ENCODE measurements around the gene ENKUR.
A peak's percentile ranks its signal among the peaks of the same experiment; 100 is the strongest.
"Not testable (repeated sequence)": the region's sequence is repeated elsewhere in the genome, so short reads cannot be mapped to it uniquely, and the experiment has no call there.

The ENKUR gene

DNA sequence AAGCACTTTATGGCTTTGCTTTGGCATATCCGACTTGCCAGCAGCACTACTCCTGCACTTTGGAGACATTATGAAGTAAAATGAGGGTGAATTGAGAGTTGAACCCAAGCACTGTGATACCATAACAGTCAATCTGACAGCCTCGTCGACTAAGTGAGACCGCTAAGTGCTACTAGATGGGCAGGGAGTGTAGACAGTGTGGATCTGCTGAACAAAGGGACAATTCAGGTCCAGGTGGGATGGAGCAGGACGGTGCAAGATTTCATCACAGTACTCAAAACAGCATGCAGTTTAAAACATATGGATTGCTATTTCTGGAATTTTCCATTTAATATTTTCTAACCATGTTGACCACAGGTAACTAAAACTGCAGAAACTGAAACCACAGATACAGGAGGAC is 42.8 kb downstream of the ENKUR start:
- DNase-seq (ENCODE audit: low spot score), result no peak

DNA sequence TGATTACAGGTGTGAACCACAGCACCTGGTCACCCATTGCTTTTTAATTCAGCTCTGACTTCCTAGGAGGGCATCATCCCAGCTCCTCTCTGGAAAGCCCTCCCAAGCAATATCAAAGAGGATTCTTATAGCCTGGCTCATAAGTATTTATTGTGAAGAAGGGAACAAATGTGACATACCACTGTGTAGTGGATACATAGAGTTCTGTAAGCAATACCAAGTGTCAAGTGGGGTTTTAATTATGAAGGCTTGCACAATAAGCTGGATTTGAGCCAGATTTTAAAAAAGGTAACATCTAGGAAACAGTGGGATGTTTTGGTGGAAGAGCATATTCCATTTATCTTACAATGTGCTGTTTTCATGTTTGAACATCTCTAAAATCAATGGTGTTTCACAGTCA is 44.6 kb downstream of the ENKUR start:
- DNase-seq (ENCODE audit: low spot score), result no peak

DNA sequence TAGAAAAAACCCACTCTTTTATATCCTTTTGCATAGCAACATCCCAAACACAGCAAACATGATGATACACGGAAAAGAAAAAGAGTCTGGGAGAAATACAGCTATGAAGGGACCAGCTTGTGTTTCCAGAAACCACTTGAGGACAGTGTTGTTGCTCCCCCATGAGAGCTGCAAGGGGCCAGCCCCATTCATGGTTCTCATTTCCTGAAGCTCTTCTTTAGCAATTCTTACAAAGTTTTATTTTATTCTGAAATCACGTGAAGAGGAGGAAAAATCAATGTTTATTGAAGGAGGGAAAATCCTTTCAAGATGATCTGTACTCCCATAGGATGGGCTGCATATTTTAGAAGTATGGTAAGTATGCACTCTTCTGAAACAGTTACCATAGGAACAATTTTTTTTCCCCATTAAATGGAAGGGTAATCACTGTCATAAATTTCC is 46.1 kb downstream of the ENKUR start:
- DNase-seq (ENCODE audit: low spot score), result no peak

DNA sequence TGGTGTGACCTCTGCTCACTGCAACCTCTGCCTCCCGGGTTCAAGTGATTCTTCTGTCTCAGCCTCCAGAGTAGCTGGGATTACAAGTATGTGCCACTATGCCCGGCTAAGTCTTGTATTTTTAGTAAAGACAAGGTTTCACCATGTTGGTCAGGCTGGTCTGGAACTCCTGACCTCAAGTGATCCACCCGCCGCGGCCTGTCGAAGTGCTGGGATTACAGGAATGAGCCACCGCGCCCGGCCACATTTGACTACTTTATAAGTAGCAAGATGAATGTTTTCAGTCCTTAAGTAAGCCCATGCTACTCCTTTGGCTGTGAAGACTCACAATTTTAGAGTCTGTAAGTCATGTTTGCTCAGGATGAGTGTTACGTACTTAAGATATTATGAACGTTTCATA is 47.0 kb downstream of the ENKUR start:
- DNase-seq (ENCODE audit: low spot score), result not testable (repeated sequence)

DNA sequence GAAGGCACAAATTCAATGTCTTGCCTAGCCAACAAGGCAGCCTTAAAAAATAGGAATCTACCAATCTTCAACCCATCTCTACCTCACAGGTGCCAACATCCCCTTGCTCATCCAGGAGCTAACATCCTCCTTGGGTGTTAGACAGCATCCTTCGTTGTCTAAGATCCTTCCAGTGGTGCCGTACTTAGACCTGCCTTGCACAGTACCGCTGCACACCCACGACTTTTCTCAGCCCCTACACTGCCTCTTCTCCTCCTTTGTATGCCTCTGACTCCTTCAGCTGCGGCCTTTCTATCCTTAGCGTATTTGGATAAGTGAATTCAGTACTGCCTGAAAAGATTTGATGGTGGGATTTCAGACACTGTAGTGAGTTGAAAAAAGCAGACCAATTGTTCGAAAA is 47.6 kb downstream of the ENKUR start:
- no peak for DNase-seq (ENCODE audit: low spot score)

DNA sequence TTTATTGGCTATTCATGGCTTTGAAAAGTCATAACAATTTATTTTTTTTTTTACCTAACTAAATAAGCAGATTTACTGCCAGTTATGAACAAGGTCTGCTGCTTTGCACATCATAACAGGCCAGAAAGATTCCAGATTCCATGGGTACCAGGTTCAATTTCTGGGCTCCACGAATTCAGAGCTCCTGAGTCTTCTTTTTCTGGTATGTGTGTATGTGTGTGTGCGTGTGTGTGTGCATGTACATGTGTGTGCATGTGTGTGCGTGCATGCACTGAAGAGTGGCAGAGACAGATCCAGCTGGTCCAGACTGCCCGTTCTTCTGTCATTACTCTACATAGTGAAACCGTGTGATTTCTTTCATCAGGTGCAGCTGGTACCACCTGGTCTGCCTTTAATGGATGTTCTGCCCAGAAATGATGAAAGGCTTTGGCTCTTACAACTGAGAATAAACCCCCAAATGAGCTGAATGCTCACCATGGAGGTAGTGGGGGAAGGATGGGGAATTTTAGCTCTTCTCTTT is 48.9 kb downstream of the ENKUR start:
- DNase-seq (ENCODE audit: low spot score), result no peak

DNA sequence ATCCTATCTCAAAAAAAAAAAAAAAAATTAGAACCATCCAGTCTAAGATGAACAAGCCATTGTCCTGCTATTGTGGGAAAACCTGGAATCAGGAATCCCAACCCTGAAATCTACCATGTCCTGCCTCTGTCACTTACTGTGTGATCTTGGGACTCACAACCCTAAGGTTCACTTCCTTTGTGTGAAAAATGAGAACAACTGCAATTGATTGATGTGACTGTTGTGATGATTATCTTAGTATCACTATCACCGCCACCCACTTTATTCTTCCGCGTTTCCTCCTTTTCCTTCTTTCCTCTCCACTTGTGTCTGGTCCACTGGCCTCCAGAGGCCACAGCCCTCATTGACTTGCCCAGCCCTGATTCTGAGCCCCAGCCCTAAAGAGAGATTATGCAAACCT is 50.9 kb downstream of the ENKUR start:
- DNase-seq (ENCODE audit: low spot score), result no peak

DNA sequence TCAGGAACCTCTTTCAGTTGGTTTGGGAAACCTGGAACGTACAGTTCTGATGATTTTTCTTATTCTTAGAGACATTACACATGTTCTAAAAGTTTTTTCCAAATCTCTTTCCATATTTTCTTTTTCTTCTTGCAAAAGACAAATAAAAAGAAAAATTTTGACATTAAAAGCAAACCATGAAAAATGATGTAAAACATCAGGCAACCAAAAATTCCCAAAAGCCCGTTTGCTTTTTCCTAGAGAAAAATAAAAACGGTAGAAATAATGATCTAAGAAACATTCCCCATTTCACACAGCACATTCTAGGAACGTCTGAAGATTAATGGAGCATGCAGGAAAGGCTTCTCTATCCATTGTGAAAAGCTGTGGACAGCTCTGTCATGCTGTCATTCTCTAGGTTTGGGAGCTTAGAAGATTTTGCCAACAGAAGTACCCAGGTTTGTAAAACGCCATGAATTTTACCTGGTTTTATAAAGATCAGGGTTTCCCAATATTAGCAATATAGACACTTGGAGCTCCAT is 52.4 kb downstream of the ENKUR start:
- DNase-seq (ENCODE audit: low spot score), result no peak

DNA sequence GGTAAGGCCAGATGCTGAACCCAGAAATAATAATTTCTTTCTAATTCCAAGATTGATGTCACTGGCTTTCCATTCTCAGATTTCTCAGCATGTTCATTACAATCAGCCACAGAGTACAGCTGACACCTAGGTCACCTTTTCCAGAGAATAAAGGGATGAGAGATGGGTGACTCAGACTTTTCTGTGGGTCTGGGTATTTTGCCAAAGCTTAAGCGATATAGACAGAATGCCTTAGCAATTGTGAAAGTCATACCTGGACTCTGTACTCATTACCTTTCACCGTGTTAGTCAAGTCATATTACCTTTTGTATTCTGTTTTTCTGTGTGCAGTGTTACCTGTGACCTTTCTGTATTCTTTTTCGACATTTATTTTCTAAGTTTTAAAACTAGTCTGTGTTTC is 53.0 kb downstream of the ENKUR start:
- DNase-seq (ENCODE audit: low spot score), result no peak

DNA sequence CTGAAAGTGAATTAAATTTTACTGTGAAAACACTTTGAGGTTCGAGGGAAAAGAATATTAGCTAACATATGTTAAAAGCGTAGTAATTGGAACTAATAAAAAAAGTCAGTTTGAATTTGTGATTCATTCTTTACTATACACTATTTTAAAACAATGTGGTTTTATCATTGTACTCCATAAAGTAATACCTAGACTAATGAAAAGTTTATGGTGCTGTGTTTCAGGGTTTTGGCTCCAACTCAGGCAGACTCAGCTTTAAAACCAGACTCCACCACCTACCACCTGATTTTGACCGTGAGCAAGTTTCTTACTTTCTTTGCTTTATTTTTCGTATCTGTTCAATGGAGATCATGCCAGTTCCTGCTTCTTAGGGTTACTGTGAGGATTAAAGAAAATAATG is 54.4 kb downstream of the ENKUR start:
- no peak for DNase-seq (ENCODE audit: low spot score)

DNA sequence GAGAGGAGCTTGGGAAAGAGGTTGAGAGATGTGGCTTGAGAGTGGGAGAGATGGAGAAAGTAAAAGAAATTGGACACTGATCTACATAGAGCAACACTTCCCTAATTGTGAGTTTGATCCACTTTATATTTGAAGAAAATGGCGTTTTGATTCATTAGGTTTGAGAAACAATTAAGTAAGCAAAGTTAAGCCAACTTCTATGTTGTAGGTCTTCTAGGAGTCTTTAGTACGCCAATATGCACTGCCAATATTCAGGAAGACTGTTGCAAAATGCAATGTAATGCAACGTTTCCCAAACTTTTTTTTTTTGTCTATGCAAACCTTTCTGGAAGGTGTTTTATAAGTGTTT is 56.6 kb downstream of the ENKUR start:
- no peak for DNase-seq (ENCODE audit: low spot score)

DNA sequence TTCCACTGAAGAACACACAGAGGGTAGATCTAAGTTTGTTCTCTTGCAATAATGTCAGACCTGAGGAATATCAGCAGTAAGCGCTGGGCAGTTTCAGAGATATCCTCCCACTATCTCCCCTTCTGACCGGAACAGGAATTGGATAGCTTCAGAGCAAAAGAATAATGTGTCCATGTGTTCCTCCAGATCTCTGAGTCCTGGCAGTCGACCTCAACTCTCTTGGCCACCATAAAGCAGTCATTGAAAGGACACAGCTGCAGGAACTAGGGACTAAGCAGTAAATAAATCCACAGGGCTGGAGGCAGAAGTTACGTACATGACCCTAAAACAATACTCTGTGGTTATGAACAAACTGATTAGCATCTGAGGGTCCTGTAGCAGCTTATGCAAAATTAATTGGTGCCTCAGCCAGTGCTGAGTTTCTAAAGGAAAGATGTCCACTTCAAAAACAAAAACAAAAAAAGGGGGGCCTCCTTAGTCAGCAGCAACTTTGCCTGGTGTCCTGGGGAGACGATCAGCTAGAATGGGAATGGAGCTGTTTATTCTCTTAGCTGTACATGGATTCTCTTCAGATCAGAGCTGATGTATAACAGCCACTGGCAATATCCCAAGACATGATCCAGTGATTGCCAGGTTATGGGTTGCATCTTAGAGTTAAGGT is 57.1 kb downstream of the ENKUR start:
- DNase-seq (ENCODE audit: low spot score), result no peak

DNA sequence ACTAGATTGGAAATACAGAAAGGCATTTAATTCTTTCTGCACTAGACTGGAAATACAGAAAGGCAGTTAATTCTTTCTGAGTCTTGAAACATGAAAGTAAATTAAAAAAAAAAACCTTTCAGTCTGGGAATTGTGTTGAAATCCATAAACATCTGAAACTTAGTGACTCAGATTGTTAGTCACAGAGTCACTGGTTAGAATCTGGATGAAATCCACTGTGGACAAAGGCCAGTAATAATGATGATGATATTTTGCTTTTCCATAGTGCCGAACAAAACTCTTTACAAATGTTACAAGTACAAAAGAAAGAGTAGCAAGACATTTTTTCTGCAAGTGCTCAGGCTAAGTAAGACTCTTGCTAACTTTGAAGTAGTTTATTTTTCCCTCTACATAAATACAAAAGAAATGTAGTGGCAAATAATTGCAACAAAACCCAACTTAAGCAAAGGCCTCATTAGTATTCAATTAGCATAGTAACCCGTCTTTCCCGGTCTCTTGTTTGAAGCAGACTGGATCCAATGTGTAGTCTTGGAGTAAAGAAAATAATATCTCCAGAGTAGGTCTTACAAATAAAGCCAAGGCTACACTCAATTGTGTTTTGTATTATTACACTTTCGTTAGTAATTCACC is 57.8 kb downstream of the ENKUR start:
- no peak for DNase-seq (ENCODE audit: low spot score)

DNA sequence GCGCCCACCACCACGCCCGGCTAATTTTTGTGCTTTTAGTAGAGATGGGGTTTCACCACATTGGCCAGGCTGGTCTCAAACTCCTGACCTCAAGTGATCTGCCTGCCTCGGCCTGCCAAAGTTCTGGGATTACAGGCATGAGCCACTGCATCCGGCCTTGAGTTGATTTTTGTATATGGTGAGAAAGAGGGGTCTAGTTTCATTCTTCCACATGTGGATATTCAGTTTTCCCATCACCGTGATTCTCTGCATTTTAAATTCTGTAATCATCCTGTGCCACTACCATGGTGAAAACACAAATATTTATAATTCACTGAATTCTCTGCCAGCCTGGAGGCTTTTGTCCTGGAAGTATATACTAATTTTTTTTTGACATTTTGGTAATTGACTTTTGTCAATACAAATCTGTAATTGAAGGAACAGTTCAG is 58.3 kb downstream of the ENKUR start:
- not testable (repeated sequence) for DNase-seq (ENCODE audit: low spot score)

DNA sequence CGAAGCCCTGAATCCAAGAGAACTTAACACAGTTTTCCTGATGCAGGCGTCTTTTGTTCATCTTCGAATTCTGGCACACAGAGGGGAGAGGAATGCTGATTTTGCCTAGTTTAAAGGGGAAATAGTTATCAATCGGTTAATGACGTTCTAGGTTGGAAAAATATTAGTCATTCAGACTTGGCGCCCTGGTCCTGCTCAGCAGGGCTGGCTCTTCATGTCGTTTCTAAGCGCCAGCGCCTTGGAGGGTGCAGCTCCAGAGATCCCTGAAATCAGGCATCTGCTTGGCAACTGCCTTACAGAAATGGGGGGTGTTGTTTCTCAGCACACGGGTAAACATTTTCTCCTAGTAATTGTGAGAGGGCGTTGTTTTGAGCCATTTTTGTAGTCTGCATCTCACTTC is 62.3 kb downstream of the ENKUR start:
- no peak for DNase-seq (ENCODE audit: low spot score)

DNA sequence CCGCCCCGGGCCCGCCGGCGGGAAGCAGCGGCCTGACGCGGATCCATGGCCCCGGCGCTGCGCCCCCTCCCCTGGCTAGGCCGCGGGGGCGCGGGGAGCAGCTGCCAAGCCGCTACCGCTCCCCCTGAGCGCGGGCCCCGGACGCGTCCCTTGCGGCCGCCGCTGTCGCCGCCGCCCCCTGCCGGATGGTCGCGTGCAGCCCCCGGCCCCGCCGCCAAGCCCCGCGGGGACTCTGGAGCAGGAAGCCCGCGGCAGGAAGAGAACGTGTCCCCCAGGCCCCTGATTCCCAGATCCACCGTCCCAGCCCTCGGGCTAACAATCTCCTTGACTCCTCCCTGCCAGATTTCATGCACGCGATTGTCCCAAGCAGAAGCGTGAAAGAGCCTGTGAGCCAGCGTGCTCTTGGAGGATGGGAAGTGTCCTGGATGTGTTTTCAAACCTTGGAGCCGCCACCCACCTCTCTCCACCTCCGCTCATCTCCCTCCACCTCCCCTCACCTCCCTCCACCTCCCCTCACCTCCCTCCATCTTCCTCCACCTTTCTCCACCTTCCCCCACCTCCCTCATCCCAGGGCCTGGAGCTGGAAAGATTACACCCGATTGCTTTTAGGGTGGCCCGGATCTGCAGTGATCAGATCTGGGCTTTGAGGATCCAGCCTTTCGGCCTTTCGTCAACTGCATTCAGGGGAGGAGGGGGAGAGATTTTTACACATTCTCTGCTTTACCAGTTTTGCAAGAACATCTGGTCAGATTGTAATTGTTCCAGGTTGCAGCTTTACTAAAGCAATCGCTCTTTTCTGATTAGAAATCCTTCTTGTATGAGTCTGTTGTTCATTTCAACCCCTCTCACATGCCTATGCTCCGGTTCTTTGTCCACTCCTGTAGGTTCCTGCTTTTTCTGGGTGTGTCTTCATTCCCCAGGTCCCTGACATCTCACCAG is 63.0 kb downstream of the ENKUR start:
- DNase-seq (ENCODE audit: low spot score), result peak; percentile 55

DNA sequence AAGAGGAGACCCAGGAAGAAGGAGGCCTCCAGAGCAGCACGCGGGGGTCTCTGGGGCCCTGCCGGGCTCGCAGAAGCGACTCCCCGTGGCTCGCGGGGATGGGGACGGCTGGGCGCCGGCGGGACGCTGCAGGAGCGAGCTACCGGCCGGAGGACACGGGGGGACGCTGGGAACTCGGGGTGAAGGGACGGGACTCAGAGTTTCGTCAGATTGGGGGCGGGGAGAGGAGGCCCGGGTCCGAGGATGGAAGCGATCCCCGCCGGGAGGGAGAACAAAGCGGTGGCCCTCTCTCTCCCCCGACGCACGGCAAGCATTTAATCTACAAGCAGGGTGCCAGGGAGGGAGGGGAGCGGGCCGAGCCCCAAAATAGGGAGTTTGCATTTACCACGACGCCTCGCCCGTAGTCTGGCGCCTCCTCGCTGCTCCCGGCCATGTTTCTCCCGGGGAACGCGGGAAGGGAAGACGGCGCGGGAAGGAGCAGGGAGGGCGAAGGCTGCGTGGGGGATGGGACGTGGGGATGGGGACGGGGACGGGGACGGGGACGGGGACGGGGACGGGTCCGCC is 63.7 kb downstream of the ENKUR start, which contains the start of gene PRTFDC1:
PRTFDC1 (minus strand) TSS at position 464 of the 564 bp plus-strand sequence; CDS start at position 433, 31 bp downstream.
- peak; percentile 25 for DNase-seq (ENCODE audit: low spot score)

DNA sequence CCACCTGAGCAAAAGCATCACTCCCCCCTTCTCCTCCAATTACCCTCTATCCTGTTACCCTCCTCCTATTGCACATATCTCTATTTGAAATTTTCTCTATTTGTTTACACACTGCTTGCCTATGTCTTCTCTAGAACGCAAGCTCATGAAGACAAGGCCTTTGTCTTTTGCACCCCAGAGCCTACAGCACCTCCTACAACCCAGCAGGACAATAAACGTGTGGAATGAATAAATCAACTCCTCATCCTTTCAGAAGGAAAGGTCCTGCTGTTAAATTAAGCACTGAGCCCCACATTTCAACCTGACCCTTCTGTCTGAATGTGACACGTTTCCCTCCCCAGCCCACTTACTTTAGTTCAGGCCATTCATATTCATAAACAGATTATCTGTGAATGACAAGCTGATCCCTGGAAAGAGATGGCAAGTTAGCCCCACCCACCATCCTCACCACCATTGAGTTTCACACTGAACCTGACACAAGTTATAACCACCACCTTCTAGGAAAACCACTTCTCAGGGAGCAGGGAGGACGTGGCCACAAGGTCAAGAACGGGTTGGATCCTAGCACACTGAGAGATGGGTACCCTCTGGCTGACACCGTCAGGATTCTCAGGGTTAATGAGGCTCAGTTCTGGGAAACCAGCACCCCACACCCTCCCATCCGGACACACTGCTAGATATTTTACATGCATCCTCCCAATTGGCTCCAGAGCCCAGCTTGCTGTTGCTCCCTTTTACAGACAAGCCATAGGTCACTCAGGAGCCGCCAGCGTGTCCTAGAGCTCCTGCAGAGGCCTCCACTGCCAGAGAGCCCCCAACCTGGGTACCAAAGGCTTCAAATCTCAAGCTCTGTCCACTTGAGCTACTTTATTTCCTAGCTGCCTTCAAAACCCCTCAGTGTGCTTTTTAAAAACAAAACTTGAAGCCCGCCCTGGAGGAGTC is 64.5 kb downstream of the ENKUR start:
- DNase-seq (ENCODE audit: low spot score), result no peak

DNA sequence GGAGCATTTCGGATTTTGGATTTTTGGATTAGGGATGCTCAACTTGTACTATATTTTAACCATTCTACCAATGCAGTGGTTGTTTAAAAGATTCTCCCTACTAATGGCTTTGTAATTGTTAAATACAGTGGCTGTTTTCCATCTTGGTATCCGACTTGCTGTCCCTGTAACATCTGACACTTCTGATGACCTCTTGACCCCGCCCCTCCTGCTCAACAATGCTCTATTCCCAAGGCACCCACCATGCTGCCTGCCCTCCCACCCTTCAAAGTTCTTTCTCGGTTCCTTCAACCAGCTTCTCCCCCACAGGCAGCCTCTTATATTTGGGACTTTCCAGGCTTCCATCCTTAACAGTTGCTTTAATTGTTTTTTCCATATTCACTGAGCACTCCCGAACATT is 65.5 kb downstream of the ENKUR start:
- no peak for DNase-seq (ENCODE audit: low spot score)

DNA sequence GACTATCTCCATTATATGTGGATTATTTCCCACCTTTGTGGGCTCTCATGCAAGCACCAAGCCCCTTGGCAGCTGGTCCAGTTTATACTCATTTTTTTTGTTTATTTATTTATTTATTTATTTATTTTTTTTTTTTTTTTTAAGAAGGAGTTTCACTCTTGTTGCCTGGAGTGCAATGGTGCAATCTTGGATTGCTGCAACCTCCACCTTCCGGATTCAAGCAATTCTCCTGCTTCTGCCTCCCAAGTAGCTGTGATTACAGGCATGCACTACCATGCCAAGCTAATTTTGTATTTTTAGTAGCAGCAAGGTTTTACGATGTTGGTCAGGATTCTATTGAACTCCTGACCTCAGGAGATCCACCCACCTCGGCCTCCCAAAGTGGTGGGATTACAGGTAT is 66.3 kb downstream of the ENKUR start:
- no peak for DNase-seq (ENCODE audit: low spot score)

All from germinal center (tissue), 1 donor.